ENCODE results near the gene SEMA3F. TPM values are rescaled to one million over a fixed set of nuclear protein-coding genes. Genes with fewer than 3 reads are reported as not detected.
A peak's percentile ranks its signal among the peaks of the same experiment; 100 is the strongest.

Gene SEMA3F
- polyA plus RNA-seq, 1 experiment: 11.4 TPM

- DNase-seq (ENCODE audit: low read depth): no peak
- CTCF ChIA-PET: interaction anchor here (0.7 to 8.6 kb wide), 3 partner anchors 54 to 166 kb away, joined by 3 to 313 read pairs (median 4); partner anchors contain the start of gene GNAT1
- H3K4me3 ChIP-seq (ENCODE audit: low read depth, low read length): no peak overlapping the region
- H3K36me3 ChIP-seq (ENCODE audit: control insufficient read depth, insufficient read depth, low read length): peaks cover 3% of the 10 kb centered on the region; the same call in 1 of the 2 replicates
- POLR2A ChIA-PET: interaction anchor here (0.7 kb wide), 1 partner anchor 40 kb away, joined by 4 read pairs; no protein-coding TSS in a partner anchor
- no peak for TF ChIP-seq CTCF (IDR thresholded peaks at IDR 0.05; ENCODE audit: insufficient read depth, low read depth, low read length)
- H3K27me3 ChIP-seq (ENCODE audit: control insufficient read depth, insufficient read depth, low read length): no peaks in the 10 kb centered on the region
Observed at GRCh38 chr3:50125541-50126286, 29.4 kb upstream of the SEMA3F start.

- peak; percentile 17 for DNase-seq (ENCODE audit: low read depth)
- TF ChIP-seq CTCF (IDR thresholded peaks at IDR 0.05; ENCODE audit: insufficient read depth, low read depth, low read length): no peak
- peaks cover 1% of the 10 kb centered on the region for H3K27me3 ChIP-seq (ENCODE audit: control insufficient read depth, insufficient read depth, low read length)
- no peak overlapping the region for H3K4me3 ChIP-seq (ENCODE audit: low read depth, low read length)
- CTCF ChIA-PET: interaction anchor here (0.6 to 8.6 kb wide), 5 partner anchors 11 to 178 kb away, joined by 3 to 313 read pairs (median 3); partner anchors contain the start of gene GNAT1
- H3K36me3 ChIP-seq (ENCODE audit: control insufficient read depth, insufficient read depth, low read length): no peaks in the 10 kb centered on the region
- POLR2A ChIA-PET: interaction anchor here (0.7 kb wide), 2 partner anchors 39 to 1565 kb away, joined by 4 to 7 read pairs; no protein-coding TSS in a partner anchor
Observed at GRCh38 chr3:50126287-50127211, 28.6 kb upstream of the SEMA3F start.

- H3K36me3 ChIP-seq (ENCODE audit: control insufficient read depth, insufficient read depth, low read length): no peaks in the 10 kb centered on the region
- peaks cover 2% of the 10 kb centered on the region for H3K27me3 ChIP-seq (ENCODE audit: control insufficient read depth, insufficient read depth, low read length)
- no peak for TF ChIP-seq CTCF (IDR thresholded peaks at IDR 0.05; ENCODE audit: insufficient read depth, low read depth, low read length)
- no peak overlapping the region for H3K4me3 ChIP-seq (ENCODE audit: low read depth, low read length)
- DNase-seq (ENCODE audit: low read depth): no peak
- ChIA-PET POLR2A (interaction anchor here (0.7 kb wide), 1 partner anchor 1566 kb away, joined by 7 read pairs; no protein-coding TSS in a partner anchor), CTCF (interaction anchor here (0.9 to 8.6 kb wide), 3 partner anchors 10 to 61 kb away, joined by 3 to 313 read pairs (median 4); partner anchors contain the start of gene GNAT1)
Observed at GRCh38 chr3:50127251-50127691, 27.9 kb upstream of the SEMA3F start.

- Histone ChIP-seq H3K36me3 (ENCODE audit: control insufficient read depth, insufficient read depth, low read length) (no peaks in the 10 kb centered on the region), H3K4me3 (ENCODE audit: low read depth, low read length) (no peak overlapping the region), H3K27me3 (ENCODE audit: control insufficient read depth, insufficient read depth, low read length) (peaks cover 2% of the 10 kb centered on the region)
- ChIA-PET POLR2A (no interaction called here), CTCF (interaction anchor here (1.5 kb wide), 1 partner anchor 61 kb away, joined by 6 read pairs; no protein-coding TSS in a partner anchor)
- DNase-seq (ENCODE audit: low read depth): no peak
- TF ChIP-seq CTCF (IDR thresholded peaks at IDR 0.05; ENCODE audit: insufficient read depth, low read depth, low read length): no peak
Observed at GRCh38 chr3:50128001-50128400, 27.1 kb upstream of the SEMA3F start.

All from BJ (cell line).